PC-3 (cell line): ENCODE data around the gene FUT1. TPM values are rescaled to one million over a fixed set of nuclear protein-coding genes. Genes with fewer than 3 reads are reported as not detected.

ENCODE experiments used
- ATAC-seq: fragments of 200-7000 bp; cut with Tn5 transposase; 2 replicates; pipeline ENCODE4 v1.9.1; 2020; ENCODE audit warnings: mild to moderate bottlenecking, moderate library complexity
- BruUV-seq: library from RNA; stranded (reverse); fragments of 400-500 nt; replicated peaks from 2 replicates; lab custom pipeline; 2021; lab: Mats Ljungman, UMichigan
- CTCF ChIA-PET: fragments of 300-600 bp; sonication (Branson Sonifier 250); formaldehyde crosslinking; loops from one replicate; lab custom pipeline; 2022; ENCODE audit warnings: antibody characterized with exemption; lab: Charles Lee
- POLR2A ChIA-PET: fragments of 300-600 bp; sonication (Branson Sonifier 250); formaldehyde crosslinking; loops from one replicate; lab custom pipeline; 2022; ENCODE audit warnings: antibody characterized with exemption; ENCODE audit not compliant: unreplicated experiment; lab: Charles Lee
- DNase-seq: peaks from one replicate; pipeline ENCODE4 v3.0.0-alpha.2; 2015
- H2AFZ ChIP-seq: fragments of 300-600 bp; sonication (generic); 2 replicates; pipeline ENCODE4 v1.6.0; 2016; ENCODE audit warnings: antibody characterized with exemption, low read length
- H3F3A ChIP-seq: fragments of 300-600 bp; sonication (generic); one replicate; pipeline ENCODE4 v1.6.0; 2017; ENCODE audit warnings: antibody characterized with exemption, low read length, control low read depth, mild to moderate bottlenecking; ENCODE audit not compliant: unreplicated experiment
- H3K27ac ChIP-seq: fragments of 300-600 bp; sonication (generic); 2 replicates; pipeline ENCODE4 v1.5.1; 2016; ENCODE audit warnings: mild to moderate bottlenecking, low read length
- H3K27me3 ChIP-seq: fragments of 300-600 bp; sonication (generic); 2 replicates; pipeline ENCODE4 v1.6.1; 2016; ENCODE audit warnings: low read length, mixed read lengths
- H3K36me3 ChIP-seq: fragments of 300-600 bp; sonication (generic); 2 replicates; pipeline ENCODE4 v1.6.1; 2016; ENCODE audit warnings: low read depth, mixed run types, low read length, mixed read lengths
- H3K4me1 ChIP-seq: fragments of 300-600 bp; sonication (generic); 2 replicates; pipeline ENCODE4 v1.5.1; 2016; ENCODE audit warnings: low read length; ENCODE audit not compliant: insufficient read depth
- H3K4me2 ChIP-seq: fragments of 300-600 bp; sonication (generic); 2 replicates; pipeline ENCODE4 v1.6.0; 2016; ENCODE audit warnings: low read length
- H3K4me3 ChIP-seq: fragments of 300-600 bp; sonication (generic); 2 replicates; pipeline ENCODE4 v1.5.1; 2016; ENCODE audit warnings: mild to moderate bottlenecking, low read length, mixed read lengths
- H3K79me2 ChIP-seq: fragments of 300-600 bp; sonication (generic); 2 replicates; pipeline ENCODE4 v1.6.1; 2017; ENCODE audit warnings: low read length, mixed read lengths
- H3K9ac ChIP-seq: fragments of 300-600 bp; sonication (generic); 2 replicates; pipeline ENCODE4 v1.6.0; 2016; ENCODE audit warnings: mild to moderate bottlenecking, low read length
- H3K9me2 ChIP-seq: fragments of 300-600 bp; sonication (generic); replicated peaks from 2 replicates; pipeline ENCODE4 v1.6.1; 2016; ENCODE audit warnings: mixed run types, low read length, mixed read lengths
- H3K9me3 ChIP-seq: fragments of 300-600 bp; sonication (generic); 2 replicates; pipeline ENCODE4 v1.6.1; 2016; ENCODE audit warnings: low read length, mixed read lengths
- H4K20me1 ChIP-seq: fragments of 300-600 bp; sonication (generic); 2 replicates; pipeline ENCODE4 v1.6.1; 2016; ENCODE audit warnings: low read length, mixed read lengths
- CTCF ChIP-seq: fragments of 300-600 bp; sonication (generic); conservative IDR thresholded peaks from 2 replicates; pipeline ENCODE4 v1.5.1; 2017; ENCODE audit warnings: antibody characterized with exemption, low read depth, mild to moderate bottlenecking, low read length
- EZH2 ChIP-seq: fragments of 300-600 bp; sonication (generic); IDR thresholded peaks from one replicate; pipeline ENCODE4 v1.6.1; 2017; ENCODE audit warnings: antibody characterized with exemption, mild to moderate bottlenecking, low read length; ENCODE audit not compliant: unreplicated experiment
- EZH2phosphoT487 ChIP-seq: fragments of 300-600 bp; sonication (generic); IDR thresholded peaks from 2 replicates; pipeline ENCODE4 v1.6.1; 2018; ENCODE audit warnings: mild to moderate bottlenecking, antibody characterized with exemption, low read length, borderline replicate concordance
- intact Hi-C: fragments of 100-400 bp; cut with micrococcal nuclease; formaldehyde crosslinking; loops from 2 replicates; pipeline ENCODE4 v1.9.0; 2023
- total RNA-seq: library from RNA; depleted of rRNA; stranded (reverse); fragments of >200 nt; gene quantifications from 2 replicates; pipeline ENCODE4 v1.2.3, GENCODE V29; 2014

FUT1 gene
- total RNA-seq, 1 experiment from 2014 or later = 4.6 TPM

DNA sequence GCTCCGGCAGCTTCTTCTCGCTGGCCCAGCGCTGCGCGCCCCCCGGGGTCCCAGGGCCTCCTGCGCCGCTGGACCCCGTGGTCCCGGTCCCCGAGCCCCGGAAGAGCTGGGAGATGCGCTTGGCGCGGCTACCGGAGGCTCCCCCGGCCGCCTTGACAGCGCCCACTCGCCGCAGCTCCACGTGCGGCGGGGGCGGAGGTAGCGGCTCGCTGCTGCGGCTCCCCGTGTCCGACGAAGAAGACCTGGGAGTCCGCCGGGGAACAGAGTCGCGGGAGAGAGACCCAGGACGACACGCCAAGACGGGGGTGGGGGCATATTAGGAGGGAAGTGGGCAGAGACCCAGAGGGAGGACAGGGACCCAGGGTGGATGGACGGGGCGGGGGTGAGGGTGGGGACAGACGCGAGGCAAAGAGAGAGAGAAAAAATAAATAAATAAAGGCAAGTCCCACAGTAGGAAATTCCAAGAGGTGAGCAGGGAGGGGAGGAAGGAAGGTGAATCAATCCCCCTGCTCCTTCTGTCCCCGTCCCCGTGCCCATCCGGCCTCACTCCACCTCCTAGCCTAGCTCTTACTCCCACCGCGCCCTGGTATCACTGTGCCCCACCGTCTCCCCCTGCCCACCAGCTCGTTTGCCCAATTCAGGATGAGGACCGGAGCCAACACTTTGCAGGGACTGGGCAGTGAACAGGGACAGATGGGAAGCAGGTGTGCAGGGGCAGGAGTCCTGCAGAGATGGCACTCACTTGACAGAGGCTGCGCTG, 12.9 kb downstream of the FUT1 start:
- H3K4me3 ChIP-seq = no peak overlapping the region
- H3K9me3 ChIP-seq = no peaks in the 10 kb centered on the region
- no TSS peak for BruUV-seq
- ChIA-PET CTCF (interaction anchor here (1.3 kb wide), 1 partner anchor 94 kb away, joined by 5 read pairs; the partner anchor contains the start of gene CA11), POLR2A (interaction anchor here (0.6 kb wide), 1 partner anchor 394 kb away, joined by 5 read pairs; no protein-coding TSS in a partner anchor)
- peak overlapping the region; percentile 42; the same call in 1 of the 2 replicates for H2AFZ ChIP-seq
- no peaks in the 10 kb centered on the region; the same call in 1 of the 2 replicates for H3K4me1 ChIP-seq
- H3K9ac ChIP-seq = no peak overlapping the region
- no peak overlapping the region for H3K27ac ChIP-seq
- intact Hi-C loops = no loop called here
- peak overlapping the region; percentile 57; the same call in 1 of the 2 replicates for H3K4me2 ChIP-seq
- TF ChIP-seq EZH2 (no peak), EZH2phosphoT487 (no peak), CTCF (no peak)
- no peaks in the 10 kb centered on the region for H3K27me3 ChIP-seq
- no peaks in the 10 kb centered on the region for H3K79me2 ChIP-seq
- ATAC-seq (no peak), DNase-seq (no peak)
- no peaks in the 10 kb centered on the region for H3K36me3 ChIP-seq
- no peaks in the 10 kb centered on the region for H3F3A ChIP-seq
- H4K20me1 ChIP-seq = no peaks in the 10 kb centered on the region
- no peaks in the 10 kb centered on the region for H3K9me2 ChIP-seq

GRCh38 chr19:48738557-48739403, 13.7 kb downstream of the FUT1 start:
- Histone ChIP-seq H3K4me1 (no peaks in the 10 kb centered on the region; the same call in 1 of the 2 replicates), H3K36me3 (no peaks in the 10 kb centered on the region), H2AFZ (peak overlapping the region; percentile 64), H3F3A (no peaks in the 10 kb centered on the region), H3K4me3 (no peak overlapping the region), H3K27ac (no peak overlapping the region), H3K79me2 (no peaks in the 10 kb centered on the region), H3K27me3 (no peaks in the 10 kb centered on the region), H3K9me3 (no peaks in the 10 kb centered on the region), H3K4me2 (peak overlapping the region; percentile 57), H4K20me1 (no peaks in the 10 kb centered on the region), H3K9ac (no peak overlapping the region), H3K9me2 (no peaks in the 10 kb centered on the region)
- BruUV-seq = no TSS peak
- ChIA-PET CTCF (interaction anchor here (1.3 kb wide), 1 partner anchor 93 kb away, joined by 5 read pairs; the partner anchor contains the start of gene CA11), POLR2A (no interaction called here)
- DNase-seq = peak; percentile 87
- peak; percentile 96 for ATAC-seq
- peak; percentile 27; the same call in 1 of the 2 replicates for TF ChIP-seq CTCF
- no peak for TF ChIP-seq EZH2phosphoT487
- TF ChIP-seq EZH2 = no peak
- intact Hi-C loops = no loop called here
